ENCODE measurements around the gene PADI2. TPM values are rescaled to one million over a fixed set of nuclear protein-coding genes. Genes with fewer than 3 reads are reported as not detected.
A peak's percentile ranks its signal among the peaks of the same experiment; 100 is the strongest.

The PADI2 gene
- total and polyA plus RNA-seq, 12 donors, result 0.20 to 0.88 (median 0.44) TPM; not detected in 2

GRCh38 chr1:17102232-17102631 is 17.0 kb downstream of the PADI2 start:
- 80 to 100% (median 90%) methylated on average over 1 to 2 of the region's 2 CpGs for WGBS, 4 donors
- H3K4me1 ChIP-seq (replicated peaks in 1 of 2), result no peaks in the 10 kb centered on the region
- TF ChIP-seq POLR2A (IDR thresholded peaks at IDR 0.05) (no peak), CTCF (IDR thresholded peaks at IDR 0.05) (no peak)

GRCh38 chr1:17101261-17101660 is 18.0 kb downstream of the PADI2 start:
- intact Hi-C loops (cut with DNase I), result no loop called here
- 54 to 60% (median 57%) methylated on average over 4 of the region's 4 CpGs for WGBS, 4 donors
- no peaks in the 10 kb centered on the region for H3K4me1 ChIP-seq (replicated peaks in 1 of 2)

More at GRCh38 chr1:17102232-17102631, 17.0 kb downstream of the PADI2 start:
- no peaks in the 10 kb centered on the region for H3K36me3 ChIP-seq (replicated peaks in 1 of 2)
- H3K27ac ChIP-seq, result no peak overlapping the region
- no peaks in the 10 kb centered on the region for H3K9me3 ChIP-seq (replicated peaks in 1 of 3)
- DNase-seq, result no peak
- peaks cover 5% of the 10 kb centered on the region for H3K27me3 ChIP-seq
- intact Hi-C loops (cut with DNase I), result no loop called here
- H3K4me3 ChIP-seq, result no peak overlapping the region

GRCh38 chr1:17099616-17100340 is 19.5 kb downstream of the PADI2 start:
- Histone ChIP-seq H3K36me3 (replicated peaks in 1 of 2) (no peaks in the 10 kb centered on the region), H3K27ac (no peak overlapping the region), H3K4me1 (replicated peaks in 1 of 2) (no peaks in the 10 kb centered on the region), H3K27me3 (no peaks in the 10 kb centered on the region), H3K9me3 (replicated peaks in 1 of 3) (no peaks in the 10 kb centered on the region), H3K4me3 (no peak overlapping the region)
- intact Hi-C loops (cut with DNase I), result no loop called here
- no peak for TF ChIP-seq CTCF (IDR thresholded peaks at IDR 0.05)
- TF ChIP-seq POLR2A (IDR thresholded peaks at IDR 0.05), result no peak
- 69 to 77% (median 75%) methylated on average over 10 of the region's 10 CpGs for WGBS, 4 donors
- DNase-seq, result no peak

More at GRCh38 chr1:17101261-17101660, 18.0 kb downstream of the PADI2 start:
- no peak overlapping the region for H3K27ac ChIP-seq
- no peaks in the 10 kb centered on the region for H3K36me3 ChIP-seq (replicated peaks in 1 of 2)
- no peak for TF ChIP-seq POLR2A (IDR thresholded peaks at IDR 0.05)
- no peak for TF ChIP-seq CTCF (IDR thresholded peaks at IDR 0.05)
- H3K9me3 ChIP-seq (replicated peaks in 1 of 3), result no peaks in the 10 kb centered on the region
- DNase-seq, result no peak
- H3K27me3 ChIP-seq, result no peaks in the 10 kb centered on the region
- H3K4me3 ChIP-seq, result no peak overlapping the region

GRCh38 chr1:17098446-17099317 is 20.6 kb downstream of the PADI2 start:
- no peaks in the 10 kb centered on the region for H3K4me1 ChIP-seq (replicated peaks in 1 of 2)
- DNase-seq, result peak; percentile 44 to 79 (median 67)
- TF ChIP-seq POLR2A (IDR thresholded peaks at IDR 0.05), result no peak
- TF ChIP-seq CTCF (IDR thresholded peaks at IDR 0.05), result no peak
- intact Hi-C loops (cut with DNase I), result no loop called here
- WGBS, 4 donors, result 53 to 68% (median 57%) methylated on average over 7 to 13 of the region's 13 CpGs
- peak overlapping the region in 1 of 5 donors; percentile 55 for H3K27ac ChIP-seq
- H3K9me3 ChIP-seq (replicated peaks in 1 of 3), result no peaks in the 10 kb centered on the region
- H3K4me3 ChIP-seq, result no peak overlapping the region
- no peaks in the 10 kb centered on the region for H3K36me3 ChIP-seq (replicated peaks in 1 of 2)
- no peaks in the 10 kb centered on the region for H3K27me3 ChIP-seq
